Endothelial cell of umbilical vein (primary cell): ENCODE results near the gene ATP6V1E1. TPM values are rescaled to one million over a fixed set of nuclear protein-coding genes. Genes with fewer than 3 reads are reported as not detected.

Experiments used
- BruUV-seq: library from RNA; stranded (reverse); fragments of 400-500 nt; replicated peaks from 2 replicates; lab custom pipeline; 2021; lab: Mats Ljungman, UMichigan
- CTCF ChIA-PET: fragments of 300-600, 350-600 bp; sonication (Branson Sonifier 250); formaldehyde crosslinking; loops from one replicate; lab custom pipeline; 2021; ENCODE audit warnings: antibody characterized with exemption, inconsistent platforms; lab: Charles Lee
- POLR2A ChIA-PET: fragments of 300-600, 350-600 bp; sonication (Branson Sonifier 250); formaldehyde crosslinking; loops from one replicate; lab custom pipeline; 2021; ENCODE audit warnings: antibody characterized with exemption, inconsistent platforms; lab: Charles Lee
- DNase-seq: peaks from one replicate; pipeline ENCODE4 v3.0.0-alpha.2; 2011; ENCODE audit warnings: low read depth, low spot score
- FAIRE-seq: peaks from 2 replicates; lab custom pipeline; 2011; peaks lifted over from hg19 to GRCh38; lab: Jason Lieb, UNC
- H2AFZ ChIP-seq: 2 replicates; pipeline ENCODE4 v1.6.0; 2012; ENCODE audit warnings: low read depth, low read length, control low read depth, inconsistent platforms
- H3K27ac ChIP-seq: 2 replicates; pipeline ENCODE4 v1.5.1; 2011; ENCODE audit warnings: low read depth, mild to moderate bottlenecking, control low read depth, low read length, moderate library complexity; ENCODE audit not compliant: insufficient read depth
- H3K27me3 ChIP-seq, 2 experiments: 2 replicates each; pipeline versions ENCODE4 v1.6.0 to v1.6.1; 2011; ENCODE audit warnings: low read length in 2 of 2, mixed read lengths in 1 of 2; ENCODE audit not compliant: control insufficient read depth in 2 of 2, insufficient read depth in 2 of 2
- H3K36me3 ChIP-seq, 2 experiments: 2 replicates in 1 of 2; 3 replicates in 1 of 2; pipeline ENCODE4 v1.5.1; 2011; ENCODE audit warnings: low read length in 2 of 2, mild to moderate bottlenecking in 1 of 2, moderate library complexity in 1 of 2; ENCODE audit not compliant: control insufficient read depth in 2 of 2, insufficient read depth in 2 of 2; ENCODE audit errors: extremely low read depth in 1 of 2
- H3K4me1 ChIP-seq: 3 replicates; pipeline ENCODE4 v1.5.1; 2011; ENCODE audit warnings: mild to moderate bottlenecking, low read length; ENCODE audit not compliant: control insufficient read depth, insufficient read depth; ENCODE audit errors: extremely low read depth
- H3K4me2 ChIP-seq: 2 replicates; pipeline ENCODE4 v1.6.1; 2011; ENCODE audit warnings: low read length, control low read depth, mixed read lengths; ENCODE audit not compliant: insufficient read depth
- H3K4me3 ChIP-seq, 3 experiments: fragments of 200-600 bp in 1 of 3; sonication (generic), shearing (Covaris generic) in 1 of 3; replicated peaks in 1 of 3; 2 replicates each; pipeline ENCODE4 v1.5.1; 2011 to 2016; ENCODE audit warnings: control low read depth in 3 of 3, low read length in 3 of 3, mild to moderate bottlenecking in 2 of 3, inconsistent platforms in 1 of 3, low read depth in 1 of 3, moderate library complexity in 1 of 3; ENCODE audit not compliant: insufficient read depth in 1 of 3
- H3K79me2 ChIP-seq: 2 replicates; pipeline ENCODE4 v1.6.0; 2012; ENCODE audit warnings: low read length, inconsistent platforms; ENCODE audit not compliant: control insufficient read depth, insufficient read depth
- H3K9ac ChIP-seq: replicated peaks from 2 replicates; pipeline ENCODE3; 2011; ENCODE audit warnings: low read length, control low read depth; ENCODE audit not compliant: insufficient read depth; ENCODE audit errors: extremely low read depth
- H3K9me1 ChIP-seq: replicated peaks from 3 replicates; pipeline ENCODE4 v1.6.0; 2011; ENCODE audit warnings: mild to moderate bottlenecking, low read length; ENCODE audit not compliant: control insufficient read depth, insufficient read depth; ENCODE audit errors: extremely low read depth
- H3K9me3 ChIP-seq: replicated peaks from 2 replicates; pipeline ENCODE4 v1.5.1; 2012; ENCODE audit warnings: low read length, inconsistent platforms; ENCODE audit not compliant: control insufficient read depth, insufficient read depth
- H4K20me1 ChIP-seq: replicated peaks from 2 replicates; pipeline ENCODE3; 2011; ENCODE audit warnings: mild to moderate bottlenecking, low read length; ENCODE audit not compliant: control insufficient read depth, insufficient read depth; ENCODE audit errors: extremely low read depth
- EZH2 ChIP-seq: IDR thresholded peaks from 2 replicates; pipeline ENCODE4 v1.6.1; 2012; ENCODE audit warnings: borderline replicate concordance, low read depth, mild to moderate bottlenecking, moderate library complexity, low read length, inconsistent platforms; ENCODE audit not compliant: severe bottlenecking
- FOS ChIP-seq: IDR thresholded peaks from 2 replicates; pipeline ENCODE4 v1.6.1; 2011; ENCODE audit warnings: mild to moderate bottlenecking, low read length, moderate library complexity, borderline replicate concordance; ENCODE audit not compliant: insufficient read depth
- GATA2 ChIP-seq: IDR thresholded peaks from 2 replicates; pipeline ENCODE4 v1.7.0; 2011; ENCODE audit warnings: low read depth, mild to moderate bottlenecking, moderate library complexity, mixed read lengths, low read length; ENCODE audit not compliant: insufficient read length, insufficient read depth
- JUN ChIP-seq: IDR thresholded peaks from 2 replicates; pipeline ENCODE4 v1.6.1; 2011; ENCODE audit warnings: borderline replicate concordance, low read depth; ENCODE audit not compliant: insufficient read length, insufficient read depth
- MAX ChIP-seq: IDR thresholded peaks from 2 replicates; pipeline ENCODE4 v1.6.1; 2011; ENCODE audit not compliant: insufficient read depth, insufficient read length
- MYC ChIP-seq: IDR thresholded peaks from one replicate; pipeline ENCODE4 v1.6.1; 2011; ENCODE audit warnings: mild to moderate bottlenecking, low read depth, low read length
- POLR2A ChIP-seq: IDR thresholded peaks from 2 replicates; pipeline ENCODE4 v1.6.1; 2012; ENCODE audit warnings: low read depth, mild to moderate bottlenecking, control low read depth, low read length
- POLR2AphosphoS5 ChIP-seq: IDR thresholded peaks from 2 replicates; pipeline ENCODE4 v1.6.1; 2012; ENCODE audit warnings: low read depth, mild to moderate bottlenecking, control low read depth, low read length, moderate library complexity; ENCODE audit not compliant: insufficient read depth
- dilution Hi-C: fragments of 300-500 bp; cut with MboI; formaldehyde crosslinking; loops from one replicate; pipeline ENCODE4 v1.15.0; 2019; ENCODE audit warnings: low sequenced_read_pairs; ENCODE audit not compliant: extremely low pct_ligation_motif_present
- intact Hi-C: fragments of 100-400 bp; cut with micrococcal nuclease; formaldehyde crosslinking; loops from one replicate; pipeline ENCODE4 v1.10.0; 2022
- polyA plus RNA-seq, 4 experiments: library from polyadenylated mRNA; depleted of rRNA in 3 of 4; stranded (reverse) in 3 of 4; unstranded in 1 of 4; fragments of >200 nt; gene quantifications; 2 replicates each; pipeline versions ENCODE4 v1.2.1 to v1.2.3, GENCODE V29; 2011 to 2012; ENCODE audit warnings: missing spikeins in 1 of 4
- total RNA-seq: library from RNA; stranded (reverse); gene quantifications from 2 replicates; pipeline ENCODE4 v1.2.3, GENCODE V29; 2021
- TF ChIP-seq, protein P1 (sequence below), 2 donors: IDR thresholded peaks; 1 replicate in 1 of 2; 2 replicates in 1 of 2; pipeline ENCODE4 v1.5.1; 2011; ENCODE audit warnings: low read length in 2 of 2, mild to moderate bottlenecking in 2 of 2, moderate library complexity in 2 of 2, control low read depth in 1 of 2, inconsistent platforms in 1 of 2, low read depth in 1 of 2; ENCODE audit not compliant: insufficient read depth in 1 of 2; ENCODE audit errors: extremely low read depth in 1 of 2

ATP6V1E1 gene
- total and polyA plus RNA-seq, 2 donors (not counting 3 experiments of a cell fraction or from before 2014, with no cell fraction given), result 95.2 to 113 TPM

DNA sequence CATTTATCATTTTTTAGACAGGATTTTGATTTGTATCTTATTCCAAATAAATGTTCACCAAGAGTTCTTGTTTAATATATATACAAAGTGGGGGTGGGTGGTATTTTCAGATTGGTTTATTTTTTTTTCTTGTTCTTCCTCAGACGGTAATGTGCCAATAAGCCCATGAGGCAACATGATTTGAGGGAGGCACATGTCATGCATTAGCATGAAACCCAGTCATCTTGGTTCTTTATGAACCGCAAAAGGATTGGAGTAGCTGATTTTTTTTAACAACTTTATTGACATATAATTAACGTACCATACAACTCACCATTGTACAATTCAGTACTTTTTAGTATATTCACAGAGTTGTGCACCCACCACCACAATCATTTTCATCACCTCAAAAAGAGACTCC lies 12.7 kb upstream of the ATP6V1E1 start:
- H3K4me1 ChIP-seq, result peaks cover 16% of the 10 kb centered on the region
- H3K27me3 ChIP-seq, result no peaks in the 10 kb centered on the region
- H2AFZ ChIP-seq, result no peak overlapping the region
- intact Hi-C loops, result no loop called here
- H3K4me3 ChIP-seq, result no peak overlapping the region
- no peak overlapping the region for H3K27ac ChIP-seq
- no peak overlapping the region for H3K4me2 ChIP-seq
- peaks cover 17% of the 10 kb centered on the region for H3K79me2 ChIP-seq
- ChIA-PET POLR2A (no interaction called here), CTCF (no interaction called here)
- no peak for FAIRE-seq
- dilution Hi-C loops, result no loop called here
- no peaks in the 10 kb centered on the region for H4K20me1 ChIP-seq
- no peaks in the 10 kb centered on the region for H3K9me3 ChIP-seq
- H3K9ac ChIP-seq, result no peak overlapping the region
- TF ChIP-seq POLR2A (no peak), GATA2 (no peak), EZH2 (no peak), JUN (no peak), FOS (no peak), MYC (no peak), MAX (no peak)
- BruUV-seq, result no TSS peak
- no peaks in the 10 kb centered on the region for H3K36me3 ChIP-seq
- no peaks in the 10 kb centered on the region for H3K9me1 ChIP-seq
- no peak for DNase-seq

DNA sequence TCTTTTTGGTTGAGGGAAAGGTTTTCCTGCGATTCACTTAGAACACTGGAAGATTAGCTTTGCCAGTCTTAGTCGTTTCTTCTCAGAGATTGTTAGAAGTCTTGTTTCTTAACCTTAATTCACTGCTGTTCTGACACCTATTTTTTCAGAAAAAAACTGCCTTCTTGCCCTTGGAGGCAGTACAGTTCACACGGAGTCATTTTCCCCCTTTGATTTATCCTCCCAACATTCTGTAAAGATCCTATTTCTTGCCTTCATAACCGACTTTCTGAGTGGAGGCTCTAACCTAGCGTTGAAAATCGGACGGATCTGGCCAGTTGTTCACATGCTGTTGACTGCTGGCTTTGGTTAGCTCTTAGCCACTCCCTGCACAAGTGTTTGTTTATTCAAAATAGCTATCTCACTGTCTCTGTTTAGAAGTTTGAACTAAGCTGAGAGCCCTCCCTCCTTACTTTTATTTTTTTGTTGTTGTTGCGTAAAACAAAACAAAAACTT lies 10.7 kb upstream of the ATP6V1E1 start:
- CTCF ChIA-PET, result interaction anchor here (0.6 to 1.4 kb wide), 5 partner anchors 8 to 103 kb away, joined by 3 to 5 read pairs (median 3); no protein-coding TSS in a partner anchor
- peak; percentile 67 for FAIRE-seq
- Histone ChIP-seq H3K27ac (peak overlapping the region; percentile 88), H3K4me1 (peaks cover 16% of the 10 kb centered on the region), H3K9me1 (no peaks in the 10 kb centered on the region), H3K27me3 (no peaks in the 10 kb centered on the region), H4K20me1 (no peaks in the 10 kb centered on the region), H3K4me2 (peak overlapping the region; percentile 85), H3K4me3 (peak overlapping the region; percentile 60 to 92 (median 86)), H3K79me2 (peaks cover 15% of the 10 kb centered on the region), H3K9ac (peak overlapping the region; percentile 98), H3K36me3 (no peaks in the 10 kb centered on the region), H3K9me3 (no peaks in the 10 kb centered on the region), H2AFZ (peak overlapping the region; percentile 56)
- TF ChIP-seq FOS (no peak), MYC (no peak), JUN (no peak), POLR2A (no peak), POLR2AphosphoS5 (no peak), MAX (no peak), GATA2 (no peak), EZH2 (no peak)
- TF ChIP-seq, protein P1, sequence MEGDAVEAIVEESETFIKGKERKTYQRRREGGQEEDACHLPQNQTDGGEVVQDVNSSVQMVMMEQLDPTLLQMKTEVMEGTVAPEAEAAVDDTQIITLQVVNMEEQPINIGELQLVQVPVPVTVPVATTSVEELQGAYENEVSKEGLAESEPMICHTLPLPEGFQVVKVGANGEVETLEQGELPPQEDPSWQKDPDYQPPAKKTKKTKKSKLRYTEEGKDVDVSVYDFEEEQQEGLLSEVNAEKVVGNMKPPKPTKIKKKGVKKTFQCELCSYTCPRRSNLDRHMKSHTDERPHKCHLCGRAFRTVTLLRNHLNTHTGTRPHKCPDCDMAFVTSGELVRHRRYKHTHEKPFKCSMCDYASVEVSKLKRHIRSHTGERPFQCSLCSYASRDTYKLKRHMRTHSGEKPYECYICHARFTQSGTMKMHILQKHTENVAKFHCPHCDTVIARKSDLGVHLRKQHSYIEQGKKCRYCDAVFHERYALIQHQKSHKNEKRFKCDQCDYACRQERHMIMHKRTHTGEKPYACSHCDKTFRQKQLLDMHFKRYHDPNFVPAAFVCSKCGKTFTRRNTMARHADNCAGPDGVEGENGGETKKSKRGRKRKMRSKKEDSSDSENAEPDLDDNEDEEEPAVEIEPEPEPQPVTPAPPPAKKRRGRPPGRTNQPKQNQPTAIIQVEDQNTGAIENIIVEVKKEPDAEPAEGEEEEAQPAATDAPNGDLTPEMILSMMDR (IDR thresholded peaks at IDR 0.05; ENCODE audit: extremely low read depth in 1 of 2, insufficient read depth in 1 of 2, low read depth in 1 of 2, low read length in 2 of 2), result no peak
- POLR2A ChIA-PET, result no interaction called here
- BruUV-seq, result TSS peak; percentile 85
- dilution Hi-C loops (no loop called here), intact Hi-C loops (loop anchor here (2.0 to 10.0 kb wide), 3 partner anchors 68 to 436 kb away; partner anchors contain the start of genes BID and PEX26)
- DNase-seq, result peak; percentile 59
